ENCODE measurements around the gene CD247. TPM values are rescaled to one million over a fixed set of nuclear protein-coding genes. Genes with fewer than 3 reads are reported as not detected.

CD247 gene
- total RNA-seq, 2 experiments from 2014 or later = 251 to 261 TPM

GRCh38 chr1:167538657-167539056 lies 20.3 kb upstream of the CD247 start:
- POLR2A ChIA-PET = no interaction called here
- Mint-ChIP-seq H3K9me3 (no peaks in the 10 kb centered on the region), H3K27me3 (no peaks in the 10 kb centered on the region), H3K4me1 (peaks cover 46% of the 10 kb centered on the region), H3K27ac (no peak overlapping the region), H3K36me3 (ENCODE audit: low read depth) (peaks cover 2% of the 10 kb centered on the region), H3K4me3 (no peak overlapping the region)
- CTCF ChIA-PET = interaction anchor here (2.1 kb wide), 1 partner anchor 21 kb away, joined by 7 read pairs; the partner anchor contains the start of gene CD247
- no peak for DNase-seq

GRCh38 chr1:167533851-167534300 lies 15.5 kb upstream of the CD247 start:
- Mint-ChIP-seq H3K4me1 (peaks cover 6% of the 10 kb centered on the region), H3K27ac (no peak overlapping the region), H3K4me3 (no peak overlapping the region), H3K36me3 (ENCODE audit: low read depth) (no peaks in the 10 kb centered on the region), H3K9me3 (no peaks in the 10 kb centered on the region), H3K27me3 (no peaks in the 10 kb centered on the region)
- ChIA-PET CTCF (interaction anchor here (0.6 to 3.1 kb wide), 27 partner anchors 9 to 475 kb away, joined by 3 to 13 read pairs (median 4); partner anchors contain the start of gene CD247), POLR2A (interaction anchor here (0.6 kb wide), 1 partner anchor 497 kb away, joined by 3 read pairs; no protein-coding TSS in a partner anchor)
- DNase-seq = peak; percentile 68

- H3K4me1 Mint-ChIP-seq = peaks cover under 1% of the 10 kb centered on the region
- H3K4me3 Mint-ChIP-seq = no peak overlapping the region
- no peaks in the 10 kb centered on the region for H3K27me3 Mint-ChIP-seq
- DNase-seq = no peak
- CTCF ChIA-PET = interaction anchor here (0.6 to 3.1 kb wide), 24 partner anchors 8 to 471 kb away, joined by 3 to 13 read pairs (median 4); partner anchors contain the start of gene CD247
- H3K27ac Mint-ChIP-seq = no peak overlapping the region
- POLR2A ChIA-PET = no interaction called here
- no peaks in the 10 kb centered on the region for H3K36me3 Mint-ChIP-seq (ENCODE audit: low read depth)
- no peaks in the 10 kb centered on the region for H3K9me3 Mint-ChIP-seq
Measured at GRCh38 chr1:167532964-167533824, 14.9 kb upstream of the CD247 start.

GRCh38 chr1:167532375-167532774 lies 14.0 kb upstream of the CD247 start:
- POLR2A ChIA-PET = no interaction called here

GRCh38 chr1:167529829-167530474 lies 11.6 kb upstream of the CD247 start:
- ChIA-PET POLR2A (no interaction called here), CTCF (interaction anchor here (1.0 to 1.2 kb wide), 4 partner anchors 11 to 308 kb away, joined by 3 read pairs; no protein-coding TSS in a partner anchor)
- no peak overlapping the region for H3K4me3 Mint-ChIP-seq
- no peak for DNase-seq
- H3K36me3 Mint-ChIP-seq (ENCODE audit: low read depth) = no peaks in the 10 kb centered on the region
- H3K27me3 Mint-ChIP-seq = peaks cover 4% of the 10 kb centered on the region
- H3K9me3 Mint-ChIP-seq = no peaks in the 10 kb centered on the region
- H3K4me1 Mint-ChIP-seq = peaks cover 3% of the 10 kb centered on the region
- no peak overlapping the region for H3K27ac Mint-ChIP-seq

More at GRCh38 chr1:167532375-167532774, 14.0 kb upstream of the CD247 start:
- no peaks in the 10 kb centered on the region for H3K27me3 Mint-ChIP-seq
- H3K9me3 Mint-ChIP-seq = no peaks in the 10 kb centered on the region
- no peak overlapping the region for H3K4me3 Mint-ChIP-seq
- no peaks in the 10 kb centered on the region for H3K36me3 Mint-ChIP-seq (ENCODE audit: low read depth)
- H3K27ac Mint-ChIP-seq = no peak overlapping the region
- CTCF ChIA-PET = interaction anchor here (0.9 to 3.1 kb wide), 7 partner anchors 12 to 265 kb away, joined by 3 to 11 read pairs (median 7); no protein-coding TSS in a partner anchor
- DNase-seq = no peak
- peaks cover 1% of the 10 kb centered on the region for H3K4me1 Mint-ChIP-seq

GRCh38 chr1:167528057-167528728 lies 9.9 kb upstream of the CD247 start:
- Mint-ChIP-seq H3K36me3 (ENCODE audit: low read depth) (no peaks in the 10 kb centered on the region), H3K27ac (no peak overlapping the region), H3K4me1 (peaks cover 3% of the 10 kb centered on the region), H3K27me3 (peaks cover 9% of the 10 kb centered on the region), H3K9me3 (no peaks in the 10 kb centered on the region), H3K4me3 (no peak overlapping the region)
- CTCF ChIA-PET = interaction anchor here (0.6 to 1.4 kb wide), 5 partner anchors 9 to 516 kb away, joined by 3 to 4 read pairs (median 3); no protein-coding TSS in a partner anchor
- no peak for DNase-seq
- POLR2A ChIA-PET = no interaction called here

GRCh38 chr1:167526667-167527383 lies 8.5 kb upstream of the CD247 start:
- no peak for DNase-seq
- POLR2A ChIA-PET = no interaction called here
- Mint-ChIP-seq H3K36me3 (ENCODE audit: low read depth) (no peaks in the 10 kb centered on the region), H3K27me3 (peaks cover 14% of the 10 kb centered on the region), H3K4me3 (no peak overlapping the region), H3K9me3 (no peaks in the 10 kb centered on the region), H3K27ac (no peak overlapping the region), H3K4me1 (peaks cover 3% of the 10 kb centered on the region)
- CTCF ChIA-PET = interaction anchor here (0.7 to 1.5 kb wide), 4 partner anchors 10 to 86 kb away, joined by 3 to 4 read pairs (median 4); no protein-coding TSS in a partner anchor

- H3K27me3 Mint-ChIP-seq = peaks cover 14% of the 10 kb centered on the region
- no peak overlapping the region for H3K4me3 Mint-ChIP-seq
Measured at GRCh38 chr1:167524651-167525050, 6.3 kb upstream of the CD247 start.

GRCh38 chr1:167522246-167522645 lies 3.9 kb upstream of the CD247 start:
- H3K27me3 Mint-ChIP-seq = peaks cover 14% of the 10 kb centered on the region
- no peak overlapping the region for H3K27ac Mint-ChIP-seq
- H3K9me3 Mint-ChIP-seq = no peaks in the 10 kb centered on the region
- peaks cover 11% of the 10 kb centered on the region for H3K36me3 Mint-ChIP-seq (ENCODE audit: low read depth)
- POLR2A ChIA-PET = no interaction called here
- no peak overlapping the region for H3K4me3 Mint-ChIP-seq
- peaks cover 18% of the 10 kb centered on the region for H3K4me1 Mint-ChIP-seq
- DNase-seq = no peak
- CTCF ChIA-PET = no interaction called here

More at GRCh38 chr1:167524651-167525050, 6.3 kb upstream of the CD247 start:
- no peak for DNase-seq
- H3K4me1 Mint-ChIP-seq = peaks cover 13% of the 10 kb centered on the region
- H3K9me3 Mint-ChIP-seq = no peaks in the 10 kb centered on the region
- H3K27ac Mint-ChIP-seq = no peak overlapping the region
- ChIA-PET POLR2A (no interaction called here), CTCF (interaction anchor here (0.6 to 2.5 kb wide), 5 partner anchors 9 to 122 kb away, joined by 3 to 9 read pairs (median 3); no protein-coding TSS in a partner anchor)
- no peaks in the 10 kb centered on the region for H3K36me3 Mint-ChIP-seq (ENCODE audit: low read depth)

GRCh38 chr1:167520711-167521206 lies 2.4 kb upstream of the CD247 start:
- ChIA-PET POLR2A (no interaction called here), CTCF (interaction anchor here (1.0 to 1.9 kb wide), 3 partner anchors 12 to 254 kb away, joined by 4 to 7 read pairs (median 4); no protein-coding TSS in a partner anchor)
- Mint-ChIP-seq H3K27ac (no peak overlapping the region), H3K36me3 (ENCODE audit: low read depth) (peaks cover 26% of the 10 kb centered on the region), H3K27me3 (peaks cover 14% of the 10 kb centered on the region), H3K4me3 (no peak overlapping the region), H3K9me3 (no peaks in the 10 kb centered on the region), H3K4me1 (peaks cover 19% of the 10 kb centered on the region)
- no peak for DNase-seq

- DNase-seq = peak; percentile 74
- Mint-ChIP-seq H3K9me3 (no peaks in the 10 kb centered on the region), H3K4me1 (peaks cover 41% of the 10 kb centered on the region), H3K36me3 (ENCODE audit: low read depth) (peaks cover 48% of the 10 kb centered on the region), H3K4me3 (peak overlapping the region; percentile 100), H3K27me3 (peaks cover 4% of the 10 kb centered on the region), H3K27ac (peak overlapping the region; percentile 100)
- ChIA-PET POLR2A (interaction anchor here (1.2 to 1.5 kb wide), 2 partner anchors 25 to 62 kb away, joined by 3 read pairs; no protein-coding TSS in a partner anchor), CTCF (interaction anchor here (0.9 to 2.7 kb wide), 18 partner anchors 9 to 298 kb away, joined by 3 to 7 read pairs (median 4); partner anchors contain the start of gene POU2F1)
Measured at GRCh38 chr1:167517535-167518330, 596 bp downstream of the CD247 start.

Measured in activated CD4-positive, alpha-beta T cell treated with anti-CD3 and anti-CD28 coated beads, Interleukin-2, amount 10 ng/mL, durations not matched to agents 7 days and 5 days (primary cell).